Esophagus muscularis mucosa (tissue), 3 donors: ENCODE data around the gene EBF4.

Experiments
- CTCF ChIP-seq, 3 experiments: fragments of 200-600 bp in 2 of 3; fragments of 450-650 bp in 1 of 3; sonication (generic) in 2 of 3; IDR thresholded peaks; one replicate each; pipeline ENCODE4 v1.5.1; 2017 to 2019; ENCODE audit warnings: antibody characterized with exemption in 3 of 3, mild to moderate bottlenecking in 2 of 3, moderate library complexity in 1 of 3
- POLR2AphosphoS5 ChIP-seq, 2 donors: sonication (generic); formaldehyde crosslinking; IDR thresholded peaks; one replicate each; pipeline ENCODE4 v1.6.1; 2017; ENCODE audit warnings: antibody characterized with exemption in 2 of 2

GRCh38 chr20:2690718-2691117 lies 1.9 kb upstream of the EBF4 start:
- no peak for TF ChIP-seq CTCF (IDR thresholded peaks at IDR 0.05)
- no peak for TF ChIP-seq POLR2AphosphoS5 (IDR thresholded peaks at IDR 0.05)
